Upper lobe of right lung (tissue), 1 donor: ENCODE measurements around the gene GSAP. TPM values are rescaled to one million over a fixed set of nuclear protein-coding genes. Genes with fewer than 3 reads are reported as not detected.

ENCODE experiments used
- ATAC-seq: fragments of 200-7000 bp; cut with Tn5 transposase; one replicate; pipeline ENCODE4 v1.9.1; 2020; ENCODE audit warnings: mild to moderate bottlenecking, moderate library complexity
- DNase-seq: peaks from one replicate; pipeline ENCODE4 v3.0.0-alpha.2; 2020
- H3K27ac ChIP-seq: fragments of 200-600 bp; one replicate; pipeline ENCODE4 v1.8.0; 2022
- H3K27me3 ChIP-seq: fragments of 200-600 bp; one replicate; pipeline ENCODE4 v1.8.0; 2022; ENCODE audit warnings: mild to moderate bottlenecking
- H3K36me3 ChIP-seq: fragments of 200-600 bp; one replicate; pipeline ENCODE4 v1.8.0; 2022
- H3K4me1 ChIP-seq: fragments of 200-600 bp; one replicate; pipeline ENCODE4 v1.8.0; 2022
- H3K4me3 ChIP-seq: fragments of 200-600 bp; one replicate; pipeline ENCODE4 v1.8.0; 2022; ENCODE audit warnings: mild to moderate bottlenecking
- H3K9me3 ChIP-seq: fragments of 200-600 bp; one replicate; pipeline ENCODE4 v1.8.0; 2022
- intact Hi-C: fragments of 100-400 bp; cut with DNase I; formaldehyde crosslinking; loops from one replicate; pipeline ENCODE4 v1.11.0; 2022
- total RNA-seq: library from RNA; stranded (reverse); fragmentation: NEBNext Ultra II Directional; extraction: Animal tissue kit (Norgen Biotek cat#: 25700); gene quantifications from one replicate; pipeline ENCODE4 v1.2.1, GENCODE V29; 2021
- TF ChIP-seq, protein P1 (sequence below): fragments of 200-600 bp; IDR thresholded peaks from one replicate; pipeline ENCODE4 v1.8.0; 2022; ENCODE audit warnings: antibody characterized with exemption
- donor health status: DM: no; HTN: yes; CAD: no; lungs with severe emphysema.

GSAP gene
- total RNA-seq, 1 donor from 2014 or later, result 64.9 TPM

DNA sequence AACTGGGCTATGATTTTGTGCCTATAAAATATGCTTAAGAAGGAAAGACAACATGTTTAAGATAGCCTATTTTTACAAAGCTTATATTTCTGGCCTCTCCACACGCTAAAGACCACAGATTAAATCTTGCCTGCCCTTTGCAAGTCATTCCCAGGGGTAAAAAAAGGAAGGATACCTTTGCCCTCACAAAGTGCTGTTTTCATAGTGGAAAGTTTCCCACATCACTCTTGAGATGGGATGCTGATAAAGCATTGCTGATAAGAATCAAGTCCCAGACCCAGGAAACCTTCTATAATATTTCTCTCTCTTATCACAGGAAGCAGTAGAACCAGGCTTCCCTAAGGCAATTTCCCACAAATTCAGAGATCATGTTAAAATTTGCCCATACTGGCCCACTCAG lies 56.5 kb downstream of the GSAP start:
- no peak for DNase-seq
- intact Hi-C loops, result no loop called here
- TF ChIP-seq, protein P1, sequence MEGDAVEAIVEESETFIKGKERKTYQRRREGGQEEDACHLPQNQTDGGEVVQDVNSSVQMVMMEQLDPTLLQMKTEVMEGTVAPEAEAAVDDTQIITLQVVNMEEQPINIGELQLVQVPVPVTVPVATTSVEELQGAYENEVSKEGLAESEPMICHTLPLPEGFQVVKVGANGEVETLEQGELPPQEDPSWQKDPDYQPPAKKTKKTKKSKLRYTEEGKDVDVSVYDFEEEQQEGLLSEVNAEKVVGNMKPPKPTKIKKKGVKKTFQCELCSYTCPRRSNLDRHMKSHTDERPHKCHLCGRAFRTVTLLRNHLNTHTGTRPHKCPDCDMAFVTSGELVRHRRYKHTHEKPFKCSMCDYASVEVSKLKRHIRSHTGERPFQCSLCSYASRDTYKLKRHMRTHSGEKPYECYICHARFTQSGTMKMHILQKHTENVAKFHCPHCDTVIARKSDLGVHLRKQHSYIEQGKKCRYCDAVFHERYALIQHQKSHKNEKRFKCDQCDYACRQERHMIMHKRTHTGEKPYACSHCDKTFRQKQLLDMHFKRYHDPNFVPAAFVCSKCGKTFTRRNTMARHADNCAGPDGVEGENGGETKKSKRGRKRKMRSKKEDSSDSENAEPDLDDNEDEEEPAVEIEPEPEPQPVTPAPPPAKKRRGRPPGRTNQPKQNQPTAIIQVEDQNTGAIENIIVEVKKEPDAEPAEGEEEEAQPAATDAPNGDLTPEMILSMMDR, result no peak

DNA sequence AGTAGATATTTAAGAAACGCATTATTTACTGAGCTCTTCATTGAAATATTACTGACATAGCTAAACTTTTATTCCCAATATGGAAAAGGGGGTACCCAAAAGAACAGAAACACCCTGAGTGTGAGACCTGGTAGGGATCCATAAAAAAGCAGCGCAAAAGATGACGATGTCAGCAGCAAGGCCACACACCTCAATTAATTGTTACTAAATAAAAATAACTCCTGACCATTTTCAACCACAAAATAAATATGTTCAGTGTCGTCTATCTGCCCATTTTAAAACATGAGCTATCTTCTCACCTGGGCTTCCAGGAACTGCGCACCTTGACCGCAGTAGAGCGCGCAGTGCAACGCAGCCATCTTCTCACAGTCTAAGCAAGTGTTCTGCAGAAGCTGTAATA lies 61.2 kb downstream of the GSAP start:
- Histone ChIP-seq H3K4me3 (no peak overlapping the region), H3K9me3 (no peaks in the 10 kb centered on the region), H3K36me3 (peaks cover 7% of the 10 kb centered on the region), H3K27ac (no peak overlapping the region), H3K4me1 (peaks cover 30% of the 10 kb centered on the region), H3K27me3 (no peaks in the 10 kb centered on the region)
- DNase-seq (no peak), ATAC-seq (no peak)
- intact Hi-C loops, result no loop called here
- TF ChIP-seq, protein P1, result no peak

More for the DNA sequence above, 56.5 kb downstream of the GSAP start:
- no peak overlapping the region for H3K4me3 ChIP-seq
- H3K36me3 ChIP-seq, result peaks cover 5% of the 10 kb centered on the region
- no peak for ATAC-seq
- no peaks in the 10 kb centered on the region for H3K27me3 ChIP-seq
- H3K9me3 ChIP-seq, result no peaks in the 10 kb centered on the region
- peaks cover 7% of the 10 kb centered on the region for H3K4me1 ChIP-seq
- no peak overlapping the region for H3K27ac ChIP-seq

DNA sequence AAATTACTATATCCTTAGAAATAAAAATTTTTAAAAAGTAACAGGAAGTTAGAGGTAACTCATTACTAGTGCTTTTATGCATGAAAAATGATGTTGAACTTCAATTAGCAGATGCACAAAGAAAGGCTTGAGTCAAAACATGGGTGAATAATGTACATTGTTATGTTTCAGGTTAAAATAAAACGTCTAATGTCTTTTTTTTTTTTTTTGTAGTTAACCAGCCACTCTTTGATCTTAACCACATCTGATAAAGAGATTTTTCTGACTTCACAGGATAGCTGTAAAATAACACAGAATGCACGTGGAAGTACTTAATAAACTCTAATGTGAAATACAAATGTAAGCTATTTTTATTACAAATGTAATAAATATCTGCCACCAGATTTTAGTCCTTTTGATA lies 61.7 kb downstream of the GSAP start:
- DNase-seq (no peak), ATAC-seq (no peak)
- Histone ChIP-seq H3K27me3 (no peaks in the 10 kb centered on the region), H3K4me3 (no peak overlapping the region), H3K27ac (no peak overlapping the region), H3K9me3 (no peaks in the 10 kb centered on the region), H3K36me3 (peaks cover 7% of the 10 kb centered on the region), H3K4me1 (peaks cover 26% of the 10 kb centered on the region)
- intact Hi-C loops, result no loop called here
- TF ChIP-seq, protein P1, result no peak

DNA sequence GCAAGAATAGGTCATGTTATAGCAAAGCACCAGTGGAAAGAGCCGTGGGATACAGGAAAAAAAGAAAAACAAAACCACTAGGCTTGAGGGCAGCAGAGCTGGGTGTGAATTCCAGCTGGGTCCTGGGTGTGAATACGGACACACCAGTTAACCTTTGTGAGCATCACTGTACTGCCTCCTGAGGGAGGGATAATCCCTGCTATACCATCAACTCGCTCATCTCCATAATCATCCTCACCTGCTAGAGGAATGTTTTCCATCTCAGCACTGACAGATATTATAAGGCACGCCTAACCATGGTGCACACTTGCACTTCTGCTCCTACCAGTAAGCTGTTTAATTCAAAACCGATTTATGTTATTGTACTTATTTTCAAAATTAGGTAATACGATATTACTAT lies 62.2 kb downstream of the GSAP start:
- DNase-seq (no peak), ATAC-seq (no peak)
- Histone ChIP-seq H3K27me3 (no peaks in the 10 kb centered on the region), H3K4me3 (no peak overlapping the region), H3K36me3 (peaks cover 7% of the 10 kb centered on the region), H3K27ac (no peak overlapping the region), H3K4me1 (peaks cover 31% of the 10 kb centered on the region), H3K9me3 (no peaks in the 10 kb centered on the region)
- intact Hi-C loops, result no loop called here
- TF ChIP-seq, protein P1, result no peak

DNA sequence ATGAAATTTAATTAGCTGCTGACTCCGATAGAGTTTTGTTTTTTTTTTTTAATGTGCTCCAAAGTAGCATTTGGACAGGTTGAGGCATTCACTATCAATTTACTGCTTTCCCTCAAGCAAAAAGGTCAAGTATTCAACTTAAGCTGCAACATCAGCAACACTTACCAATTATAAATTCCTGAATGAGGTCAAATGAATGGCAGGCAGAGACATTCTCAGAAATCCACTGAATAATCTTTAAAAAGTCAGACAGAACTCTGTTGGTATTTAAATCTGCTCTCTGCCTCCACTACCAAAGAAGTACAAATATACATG lies 62.8 kb downstream of the GSAP start:
- Histone ChIP-seq H3K27me3 (no peaks in the 10 kb centered on the region), H3K4me3 (no peak overlapping the region), H3K36me3 (peaks cover 7% of the 10 kb centered on the region), H3K4me1 (peaks cover 34% of the 10 kb centered on the region), H3K27ac (no peak overlapping the region), H3K9me3 (no peaks in the 10 kb centered on the region)
- DNase-seq (no peak), ATAC-seq (no peak)
- intact Hi-C loops, result no loop called here
- TF ChIP-seq, protein P1, result no peak

DNA sequence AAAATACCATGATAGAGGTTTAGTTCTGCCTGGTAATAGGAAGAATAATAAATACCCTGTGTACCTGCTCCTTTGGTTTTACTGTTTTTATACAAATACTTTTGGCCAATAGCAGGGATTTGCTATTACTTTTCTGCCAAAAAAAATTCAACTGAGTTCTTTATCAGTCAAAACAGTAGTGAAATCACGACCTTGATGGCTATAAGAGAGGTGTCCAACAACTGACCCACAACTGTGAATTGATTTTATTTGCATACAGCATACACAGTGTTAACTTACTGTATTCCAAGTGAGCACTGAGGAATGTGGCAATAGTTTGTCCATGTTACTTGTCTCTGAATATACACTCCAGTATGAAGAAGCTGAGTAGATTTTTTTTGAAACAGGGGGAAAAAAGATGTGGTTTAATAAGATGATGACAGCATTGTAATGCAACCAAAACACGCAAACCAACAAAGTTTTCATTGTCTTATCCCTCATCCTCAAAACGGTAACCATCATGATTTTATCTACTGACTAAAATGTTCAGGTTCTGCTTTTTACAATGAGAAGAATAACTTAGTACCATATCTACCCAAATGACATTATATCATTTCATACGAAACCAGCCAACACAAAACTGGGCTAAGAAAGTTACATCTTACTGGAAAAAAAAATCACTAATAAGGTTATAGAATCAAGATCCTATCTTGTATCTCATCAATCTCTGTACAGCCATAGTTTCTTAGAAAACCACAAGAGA lies 63.3 kb downstream of the GSAP start:
- Histone ChIP-seq H3K27ac (no peak overlapping the region), H3K36me3 (peaks cover 7% of the 10 kb centered on the region), H3K4me3 (no peak overlapping the region), H3K27me3 (no peaks in the 10 kb centered on the region), H3K9me3 (no peaks in the 10 kb centered on the region), H3K4me1 (peaks cover 34% of the 10 kb centered on the region)
- DNase-seq (no peak), ATAC-seq (no peak)
- TF ChIP-seq, protein P1, result no peak
- intact Hi-C loops, result no loop called here
